PC-9 (cell line): ENCODE results near the gene APPL2. TPM values are rescaled to one million over a fixed set of nuclear protein-coding genes. Genes with fewer than 3 reads are reported as not detected.

Experiments used
- BruUV-seq: library from RNA; stranded (reverse); fragments of 400-500 nt; replicated peaks from 2 replicates; lab custom pipeline; 2021; lab: Mats Ljungman, UMichigan
- CTCF ChIA-PET: fragments of 300-600 bp; sonication (Branson Sonifier 250); formaldehyde crosslinking; loops from one replicate; lab custom pipeline; 2022; ENCODE audit warnings: antibody characterized with exemption; lab: Charles Lee
- POLR2A ChIA-PET: fragments of 300-600 bp; sonication (Branson Sonifier 250); formaldehyde crosslinking; loops from one replicate; lab custom pipeline; 2022; ENCODE audit warnings: antibody characterized with exemption; ENCODE audit not compliant: unreplicated experiment; lab: Charles Lee
- DNase-seq, 2 experiments: peaks; one replicate each; pipeline versions ENCODE4 v3.0.0 to v3.0.0-alpha.2; 2015 to 2022; ENCODE audit warnings: mixed read lengths in 1 of 2
- H2AFZ ChIP-seq: fragments of 200-600 bp; sonication (generic); 2 replicates; pipeline ENCODE4 v1.8.1; 2017; ENCODE audit warnings: antibody characterized with exemption
- H3F3A ChIP-seq: fragments of 200-600 bp; sonication (generic); 2 replicates; pipeline ENCODE4 v1.8.1; 2017; ENCODE audit warnings: antibody characterized with exemption, mild to moderate bottlenecking, low read depth; ENCODE audit not compliant: insufficient read depth
- H3K27ac ChIP-seq: fragments of 200-600 bp; sonication (generic); 2 replicates; pipeline ENCODE4 v1.6.1; 2016; ENCODE audit warnings: mixed run types
- H3K27me3 ChIP-seq: fragments of 200-600 bp; sonication (generic); 2 replicates; pipeline ENCODE4 v1.6.1; 2016; ENCODE audit warnings: low read depth, mixed run types; ENCODE audit not compliant: insufficient read depth
- H3K36me3 ChIP-seq: fragments of 200-600 bp; sonication (generic); 2 replicates; pipeline ENCODE4 v1.6.1; 2016; ENCODE audit warnings: low read depth, mixed run types
- H3K4me1 ChIP-seq: fragments of 200-600 bp; sonication (generic); replicated peaks from 2 replicates; pipeline ENCODE4 v1.6.1; 2016; ENCODE audit warnings: mixed run types; ENCODE audit not compliant: insufficient read depth
- H3K4me2 ChIP-seq: fragments of 200-600 bp; sonication (generic); 2 replicates; pipeline ENCODE4 v1.6.1; 2017; ENCODE audit warnings: mixed run types
- H3K4me3 ChIP-seq: fragments of 200-600 bp; sonication (generic); 2 replicates; pipeline ENCODE4 v1.6.1; 2016; ENCODE audit warnings: mixed run types
- H3K79me2 ChIP-seq: fragments of 200-600 bp; sonication (generic); 2 replicates; pipeline ENCODE4 v1.6.1; 2017; ENCODE audit warnings: low read depth, mixed run types
- H3K9me2 ChIP-seq: fragments of 200-600 bp; sonication (generic); 2 replicates; pipeline ENCODE4 v1.8.1; 2017; ENCODE audit warnings: mild to moderate bottlenecking; ENCODE audit not compliant: insufficient read depth
- H3K9me3 ChIP-seq: fragments of 200-600 bp; sonication (generic); 2 replicates; pipeline ENCODE4 v1.8.1; 2016; ENCODE audit warnings: low read depth; ENCODE audit not compliant: insufficient read depth
- H4K20me1 ChIP-seq: fragments of 200-600 bp; sonication (generic); 2 replicates; pipeline ENCODE4 v1.8.1; 2017; ENCODE audit not compliant: insufficient read depth
- CTCF ChIP-seq: fragments of 200-600 bp; sonication (generic); conservative IDR thresholded peaks from 2 replicates; pipeline ENCODE4 v1.6.1; 2017; ENCODE audit warnings: mixed run types, antibody characterized with exemption, mild to moderate bottlenecking, moderate library complexity
- EZH2 ChIP-seq: fragments of 200-600 bp; sonication (generic); IDR thresholded peaks from 2 replicates; pipeline ENCODE4 v1.8.0; 2017; ENCODE audit warnings: antibody characterized with exemption, low read depth
- intact Hi-C: fragments of 100-400 bp; cut with micrococcal nuclease; formaldehyde crosslinking; loops from one replicate; pipeline ENCODE4 v1.10.0; 2022; ENCODE audit not compliant: unreplicated experiment
- total RNA-seq: library from RNA; stranded (reverse); gene quantifications from 2 replicates; pipeline ENCODE4 v1.2.3, GENCODE V29; 2021

Gene APPL2
- total RNA-seq, 1 experiment from 2014 or later: 24.3 TPM

GRCh38 chr12:105158876-105159275 lies 77.1 kb downstream of the APPL2 start:
- TF ChIP-seq CTCF (no peak), EZH2 (no peak)
- Histone ChIP-seq H4K20me1 (no peaks in the 10 kb centered on the region; the same call in 1 of the 2 replicates), H3K36me3 (peaks cover 30% of the 10 kb centered on the region), H2AFZ (no peak overlapping the region), H3F3A (peaks cover 3% of the 10 kb centered on the region; the same call in 1 of the 2 replicates), H3K4me1 (no peaks in the 10 kb centered on the region), H3K79me2 (no peaks in the 10 kb centered on the region), H3K9me3 (no peaks in the 10 kb centered on the region), H3K27me3 (no peaks in the 10 kb centered on the region), H3K4me3 (no peak overlapping the region), H3K4me2 (no peak overlapping the region), H3K27ac (no peak overlapping the region), H3K9me2 (no peaks in the 10 kb centered on the region)
- no peak for DNase-seq
- CTCF ChIA-PET: no interaction called here
- intact Hi-C loops: no loop called here
- BruUV-seq: no TSS peak
- POLR2A ChIA-PET: no interaction called here

- Histone ChIP-seq H3K4me2 (no peak overlapping the region), H4K20me1 (no peaks in the 10 kb centered on the region; the same call in 1 of the 2 replicates), H3K27me3 (no peaks in the 10 kb centered on the region), H3K79me2 (no peaks in the 10 kb centered on the region), H3K36me3 (peaks cover 35% of the 10 kb centered on the region), H2AFZ (no peak overlapping the region), H3K4me3 (no peak overlapping the region), H3K27ac (no peak overlapping the region), H3K9me3 (no peaks in the 10 kb centered on the region), H3F3A (peaks cover 2% of the 10 kb centered on the region; the same call in 1 of the 2 replicates), H3K9me2 (no peaks in the 10 kb centered on the region), H3K4me1 (no peaks in the 10 kb centered on the region)
- TF ChIP-seq CTCF (no peak), EZH2 (no peak)
- intact Hi-C loops: no loop called here
- CTCF ChIA-PET: no interaction called here
- POLR2A ChIA-PET: no interaction called here
- no peak for DNase-seq
- no TSS peak for BruUV-seq
These were observed 78.4 kb downstream of the APPL2 start for GRCh38 chr12:105157606-105158005.

GRCh38 chr12:105156260-105156659 lies 79.7 kb downstream of the APPL2 start:
- intact Hi-C loops: no loop called here
- Histone ChIP-seq H3K9me2 (no peaks in the 10 kb centered on the region), H4K20me1 (no peaks in the 10 kb centered on the region), H2AFZ (no peak overlapping the region), H3K4me2 (no peak overlapping the region), H3F3A (peaks cover 3% of the 10 kb centered on the region; the same call in 1 of the 2 replicates), H3K79me2 (no peaks in the 10 kb centered on the region), H3K4me3 (no peak overlapping the region), H3K4me1 (no peaks in the 10 kb centered on the region), H3K9me3 (no peaks in the 10 kb centered on the region), H3K36me3 (peaks cover 23% of the 10 kb centered on the region), H3K27ac (no peak overlapping the region), H3K27me3 (no peaks in the 10 kb centered on the region)
- no peak for TF ChIP-seq EZH2
- no peak for TF ChIP-seq CTCF
- no TSS peak for BruUV-seq
- no peak for DNase-seq
- POLR2A ChIA-PET: no interaction called here
- CTCF ChIA-PET: no interaction called here
